GM12878 (cell line): ENCODE data around the gene COA1. TPM values are rescaled to one million over a fixed set of nuclear protein-coding genes. Genes with fewer than 3 reads are reported as not detected.

ENCODE experiments used
- ATAC-seq: fragments of 200-7000 bp; cut with Tn5 transposase; 3 replicates; pipeline ENCODE4 v1.9.1; 2020; ENCODE audit warnings: mild to moderate bottlenecking, moderate library complexity
- BruUV-seq: library from RNA; stranded (reverse); fragments of 400-500 nt; replicated peaks from 2 replicates; lab custom pipeline; 2021; lab: Mats Ljungman, UMichigan
- CTCF ChIA-PET: fragments of 300-600 bp; sonication (Branson Sonifier 250); formaldehyde crosslinking; extraction: SDS; loops from one replicate; lab custom pipeline; 2021; ENCODE audit warnings: inconsistent platforms; lab: Yijun Ruan, JAX
- POLR2A ChIA-PET: fragments of 350-600 bp; formaldehyde crosslinking; extraction: SDS; loops from one replicate; lab custom pipeline; 2021; ENCODE audit warnings: inconsistent platforms; lab: Charles Lee
- RAD21 ChIA-PET: fragments of 300-600 bp; sonication (Branson Sonifier 250); formaldehyde crosslinking; loops from one replicate; lab custom pipeline; 2023; ENCODE audit warnings: antibody characterized with exemption; ENCODE audit not compliant: unreplicated experiment; lab: Charles Lee
- SMC1A ChIA-PET: fragments of 300-600 bp; sonication (Branson Sonifier 250); formaldehyde crosslinking; loops from one replicate; lab custom pipeline; 2023; ENCODE audit not compliant: unreplicated experiment, uncharacterized antibody; lab: Charles Lee
- DNase-seq: peaks from one replicate; pipeline ENCODE4 v3.0.0-alpha.2; 2011; ENCODE audit warnings: low read depth, low spot score
- FAIRE-seq: peaks from 3 replicates; lab custom pipeline; 2011; peaks lifted over from hg19 to GRCh38; lab: Jason Lieb, UNC
- H2AFZ ChIP-seq: 2 replicates; pipeline ENCODE4 v1.6.0; 2011; ENCODE audit warnings: low read depth, low read length, control low read depth; ENCODE audit not compliant: control insufficient read depth
- H3K27ac ChIP-seq: 2 replicates; pipeline ENCODE4 v1.5.1; 2011; ENCODE audit warnings: control low read depth; ENCODE audit not compliant: control insufficient read depth, insufficient read depth
- H3K27me3 ChIP-seq, 2 experiments: replicated peaks in 1 of 2; 2 replicates each; pipeline versions ENCODE4 v1.6.0 to v1.6.1; 2011; ENCODE audit warnings: low read length in 1 of 2; ENCODE audit not compliant: control insufficient read depth in 2 of 2, insufficient read depth in 2 of 2
- H3K36me3 ChIP-seq, 2 experiments: 2 replicates each; pipeline ENCODE4 v1.5.1; 2011; ENCODE audit warnings: low read length in 1 of 2; ENCODE audit not compliant: control insufficient read depth in 2 of 2, insufficient read depth in 2 of 2
- H3K4me1 ChIP-seq: 2 replicates; pipeline ENCODE4 v1.6.1; 2011; ENCODE audit warnings: mild to moderate bottlenecking, low read length, moderate library complexity, mixed read lengths; ENCODE audit not compliant: control insufficient read depth, insufficient read depth
- H3K4me2 ChIP-seq: 2 replicates; pipeline ENCODE4 v1.6.0; 2011; ENCODE audit warnings: control low read depth; ENCODE audit not compliant: control insufficient read depth, insufficient read depth
- H3K4me3 ChIP-seq: fragments of 200-600 bp; sonication (generic); 2 replicates; pipeline ENCODE4 v1.5.1; 2016
- H3K79me2 ChIP-seq: 2 replicates; pipeline ENCODE4 v1.6.0; 2011; ENCODE audit warnings: low read length; ENCODE audit not compliant: control insufficient read depth, insufficient read depth
- H3K9ac ChIP-seq: 2 replicates; pipeline ENCODE4 v1.8.0; 2011; ENCODE audit warnings: low read length, control low read depth, mixed read lengths; ENCODE audit not compliant: control insufficient read depth, insufficient read depth
- H3K9me3 ChIP-seq: replicated peaks from 3 replicates; pipeline ENCODE4 v1.5.1; 2011; ENCODE audit warnings: mild to moderate bottlenecking, low read length; ENCODE audit not compliant: control insufficient read depth, insufficient read depth
- H4K20me1 ChIP-seq: 2 replicates; pipeline ENCODE4 v1.6.0; 2011; ENCODE audit not compliant: control insufficient read depth, insufficient read depth
- POLR2AphosphoS2 ChIP-seq: IDR thresholded peaks from 2 replicates; pipeline ENCODE4 v1.6.1; 2011; ENCODE audit warnings: low read depth, mild to moderate bottlenecking, low read length, improper control_type of control experiment, moderate library complexity
- POLR2AphosphoS5 ChIP-seq: IDR thresholded peaks from 2 replicates; pipeline ENCODE4 v1.6.1; 2011; ENCODE audit warnings: mild to moderate bottlenecking, low read length, inconsistent platforms
- WGBS: methylation state at CpG from one replicate; pipeline ENCODE4 v1.1.6; 2016; ENCODE audit warnings: low lambda C conversion rate; ENCODE audit not compliant: insufficient replicate concordance, insufficient coverage; ENCODE audit errors: missing lambda C conversion rate; 5-methylcytosine and 5-hydroxymethylcytosine counted together
- in situ Hi-C: fragments of 300-500 bp; cut with MboI; formaldehyde crosslinking; loops from 9 replicates; pipeline ENCODE4 v1.14.3; 2018; ENCODE audit warnings: mixed read lengths
- intact Hi-C: fragments of 100-400 bp; cut with micrococcal nuclease; formaldehyde crosslinking; loops from one replicate; pipeline ENCODE4 v1.14.2; 2022; ENCODE audit not compliant: unreplicated experiment
- polyA plus RNA-seq, 11 experiments: library from polyadenylated mRNA; depleted of rRNA in 4 of 11; unstranded in 6 of 11; stranded (reverse) in 5 of 11; fragments of >200 nt; fragmentation: Nextera tagmentation in 4 of 11; fragmentation: Illumina TruSeq in 1 of 11; extraction: Ambion mirVana in 4 of 11; extraction: Trizol in 1 of 11; gene quantifications; 1 replicate in 1 of 11; 2 replicates in 10 of 11; pipeline versions ENCODE4 v1.2.1 to v1.2.3, GENCODE V29; 2011 to 2016; ENCODE audit warnings: inconsistent platforms in 2 of 11, missing spikeins in 2 of 11, low read depth in 1 of 11
- total RNA-seq, 4 experiments: library from RNA; depleted of rRNA in 3 of 4; stranded (reverse); fragments of >200 nt in 3 of 4; fragmentation: Illumina TruSeq in 1 of 4; extraction: Trizol in 1 of 4; gene quantifications; 2 replicates each; pipeline versions ENCODE4 v1.2.1 to v1.2.3, GENCODE V29; 2013 to 2021
- TF ChIP-seq, protein P1 (sequence below): fragments of 450-650 bp; IDR thresholded peaks from 2 replicates; pipeline ENCODE4 v1.6.1; 2016; ENCODE audit warnings: mild to moderate bottlenecking

COA1 gene
- total and polyA plus RNA-seq, 10 of the 15 experiments (the other 5 are each of a cell fraction or from before 2014, with no cell fraction given) = 83.1 to 258 (median 111) TPM

DNA sequence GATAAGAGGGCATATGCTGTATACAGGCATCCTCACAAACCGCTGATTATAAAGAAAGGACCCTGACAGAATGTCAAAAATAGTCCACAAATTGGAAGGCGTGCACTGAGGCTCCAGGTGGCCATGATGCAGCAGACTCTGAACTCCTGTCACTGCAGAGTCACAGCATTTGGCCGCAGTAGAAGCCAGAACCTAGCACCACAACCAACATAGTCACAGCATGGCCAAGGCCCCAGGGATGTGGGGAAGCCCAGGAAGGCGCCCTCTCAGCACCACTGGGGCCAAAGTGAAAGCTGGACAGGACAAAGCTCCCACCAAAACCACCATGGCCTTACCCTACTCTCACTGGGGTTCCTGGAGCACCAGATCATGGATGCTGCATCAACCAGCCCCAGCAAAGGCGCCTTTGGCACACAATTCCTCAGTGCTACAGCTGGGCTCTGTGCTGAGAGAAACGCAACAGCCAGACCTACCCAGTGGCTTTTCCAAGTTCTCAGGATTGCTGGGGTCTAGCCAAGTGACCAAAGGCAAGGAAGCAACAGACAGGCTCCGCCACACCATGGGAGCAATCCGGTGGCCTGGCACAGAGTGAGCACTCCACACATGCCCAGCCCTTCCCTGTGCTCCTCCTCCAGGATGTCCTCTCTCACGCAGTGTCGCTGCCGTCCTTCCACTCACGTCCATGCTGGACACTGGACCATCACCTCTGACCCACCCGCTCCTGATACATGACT, 86.3 kb downstream of the COA1 start:
- no peak for ATAC-seq
- TF ChIP-seq POLR2AphosphoS5 (0 out of 2 replicates have a peak, but pooled peaks have one; percentile 37), POLR2AphosphoS2 (0 out of 2 replicates have a peak, but pooled peaks have one; percentile 46)
- TF ChIP-seq, protein P1, sequence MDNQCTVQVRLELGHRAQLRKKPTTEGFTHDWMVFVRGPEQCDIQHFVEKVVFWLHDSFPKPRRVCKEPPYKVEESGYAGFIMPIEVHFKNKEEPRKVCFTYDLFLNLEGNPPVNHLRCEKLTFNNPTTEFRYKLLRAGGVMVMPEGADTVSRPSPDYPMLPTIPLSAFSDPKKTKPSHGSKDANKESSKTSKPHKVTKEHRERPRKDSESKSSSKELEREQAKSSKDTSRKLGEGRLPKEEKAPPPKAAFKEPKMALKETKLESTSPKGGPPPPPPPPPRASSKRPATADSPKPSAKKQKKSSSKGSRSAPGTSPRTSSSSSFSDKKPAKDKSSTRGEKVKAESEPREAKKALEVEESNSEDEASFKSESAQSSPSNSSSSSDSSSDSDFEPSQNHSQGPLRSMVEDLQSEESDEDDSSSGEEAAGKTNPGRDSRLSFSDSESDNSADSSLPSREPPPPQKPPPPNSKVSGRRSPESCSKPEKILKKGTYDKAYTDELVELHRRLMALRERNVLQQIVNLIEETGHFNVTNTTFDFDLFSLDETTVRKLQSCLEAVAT = no peak
- Histone ChIP-seq H3K9ac (no peak overlapping the region), H3K4me2 (no peak overlapping the region), H3K4me1 (peaks cover 30% of the 10 kb centered on the region), H2AFZ (no peak overlapping the region), H4K20me1 (peaks cover 3% of the 10 kb centered on the region; the same call in 1 of the 2 replicates), H3K27ac (no peak overlapping the region), H3K4me3 (no peak overlapping the region), H3K36me3 (peaks cover 26 to 47% of the 10 kb centered on the region in 2 experiments), H3K9me3 (no peaks in the 10 kb centered on the region), H3K79me2 (peaks cover 22% of the 10 kb centered on the region), H3K27me3 (no peaks in the 10 kb centered on the region)
- RAD21 ChIA-PET = interaction anchor here (1.2 kb wide), 1 partner anchor 195 kb away, joined by 3 read pairs; no protein-coding TSS in a partner anchor
- intact Hi-C loops = no loop called here
- in situ Hi-C loops = no loop called here
- CTCF ChIA-PET = interaction anchor here (0.9 to 10.7 kb wide), 2 partner anchors 57 to 60 kb away, joined by 5 to 132 read pairs; partner anchors contain the start of gene STK17A
- no TSS peak for BruUV-seq
- POLR2A ChIA-PET = interaction anchor here (0.6 to 10.0 kb wide), 2 partner anchors 22 to 55 kb away, joined by 3 to 138 read pairs; no protein-coding TSS in a partner anchor
- DNase-seq = no peak
- SMC1A ChIA-PET = interaction anchor here (0.5 to 13.8 kb wide), 3 partner anchors 13 to 155 kb away, joined by 5 to 163 read pairs (median 146); no protein-coding TSS in a partner anchor
- FAIRE-seq = no peak
- WGBS = 83% methylated on average over 13 of the region's 13 CpGs
